Esophagus muscularis mucosa (tissue), 4 donors: Measurements from ENCODE around the gene C8G.

Experiments
- CTCF ChIP-seq, 3 experiments: fragments of 200-600 bp in 2 of 3; fragments of 450-650 bp in 1 of 3; sonication (generic) in 2 of 3; IDR thresholded peaks; one replicate each; pipeline ENCODE4 v1.5.1; 2017 to 2019; ENCODE audit warnings: antibody characterized with exemption in 3 of 3, mild to moderate bottlenecking in 2 of 3, moderate library complexity in 1 of 3
- EP300 ChIP-seq: sonication (generic); formaldehyde crosslinking; IDR thresholded peaks from one replicate; pipeline ENCODE4 v1.6.1; 2017; ENCODE audit warnings: antibody characterized with exemption
- POLR2A ChIP-seq: fragments of 450-650 bp; IDR thresholded peaks from one replicate; pipeline ENCODE4 v1.6.1; 2017; ENCODE audit warnings: antibody characterized with exemption, moderate library complexity, mild to moderate bottlenecking, low read depth

DNA sequence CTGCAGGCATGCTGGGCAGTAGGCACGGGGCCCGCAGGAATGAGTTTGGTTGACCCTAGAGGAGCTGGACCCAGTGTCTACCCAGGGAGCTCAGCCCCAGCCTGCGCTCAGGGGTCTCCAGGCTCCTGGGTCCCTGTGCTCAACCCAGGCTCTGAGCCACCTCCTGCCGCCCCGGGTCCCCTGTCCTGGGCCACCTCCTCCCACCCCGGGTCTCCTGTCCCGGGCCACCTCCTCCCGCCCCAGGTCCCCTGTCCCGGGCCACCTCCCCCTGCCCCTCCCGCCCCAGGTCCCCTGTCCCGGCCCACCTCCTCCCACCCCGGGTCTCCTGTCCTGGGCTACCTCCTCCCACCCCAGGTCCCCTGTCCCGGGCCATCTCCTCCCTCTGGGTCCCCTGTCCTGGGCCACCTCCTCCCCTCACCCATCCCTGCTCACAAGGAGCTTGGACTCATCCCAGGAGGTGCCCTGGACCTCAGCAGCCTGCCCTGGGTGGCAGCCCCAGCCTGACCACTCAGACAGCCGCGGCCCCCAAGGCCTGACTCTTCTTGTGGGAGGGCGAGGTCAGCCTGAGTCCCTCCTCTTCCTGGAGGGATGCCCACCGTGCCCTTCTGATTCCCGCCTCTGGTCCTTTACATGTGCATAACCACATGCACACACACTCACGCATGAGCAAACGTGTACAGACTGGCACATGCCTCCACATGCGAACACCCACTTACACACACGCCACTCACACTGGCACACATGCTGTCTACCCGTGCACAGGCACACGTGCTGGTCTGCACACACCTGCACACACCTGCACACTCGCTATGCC lies 9.4 kb downstream of the C8G start:
- no peak for TF ChIP-seq CTCF (IDR thresholded peaks at IDR 0.05)
- TF ChIP-seq POLR2A: no peak
- no peak for TF ChIP-seq EP300
